Neural progenitor cell (in vitro differentiated cells): ENCODE data around the gene SC5D. TPM values are rescaled to one million over a fixed set of nuclear protein-coding genes. Genes with fewer than 3 reads are reported as not detected.
A peak's percentile ranks its signal among the peaks of the same experiment; 100 is the strongest.

Experiments used
- DNase-seq: peaks from one replicate; pipeline ENCODE4 v3.0.0-alpha.2; 2016; ENCODE audit warnings: low spot score
- H2AFZ ChIP-seq: fragments of 200-600 bp; sonication (generic); replicated peaks from 2 replicates; pipeline ENCODE4 v1.6.1; 2016; ENCODE audit warnings: antibody characterized with exemption
- H3F3A ChIP-seq: fragments of 200-600 bp; sonication (generic); 2 replicates; pipeline ENCODE4 v1.6.1; 2016; ENCODE audit warnings: antibody characterized with exemption, low read depth
- H3K27ac ChIP-seq: fragments of 200-600 bp; sonication (generic); 2 replicates; pipeline ENCODE4 v1.5.1; 2016; ENCODE audit warnings: mild to moderate bottlenecking
- H3K27me3 ChIP-seq: fragments of 200-600 bp; sonication (generic); 2 replicates; pipeline ENCODE4 v1.6.1; 2016; ENCODE audit warnings: mild to moderate bottlenecking, moderate library complexity
- H3K36me3 ChIP-seq: fragments of 200-600 bp; sonication (generic); 2 replicates; pipeline ENCODE4 v1.5.1; 2016
- H3K4me1 ChIP-seq: fragments of 200-600 bp; sonication (generic); 2 replicates; pipeline ENCODE4 v1.6.1; 2016; ENCODE audit warnings: mixed run types
- H3K4me2 ChIP-seq: fragments of 200-600 bp; sonication (generic); 2 replicates; pipeline ENCODE4 v1.6.1; 2016
- H3K4me3 ChIP-seq: fragments of 200-600 bp; sonication (generic); 2 replicates; pipeline ENCODE4 v1.5.1; 2016
- H3K79me2 ChIP-seq: fragments of 200-600 bp; sonication (generic); 2 replicates; pipeline ENCODE4 v1.6.1; 2016; ENCODE audit warnings: low read depth
- H3K9ac ChIP-seq: fragments of 200-600 bp; sonication (generic); 2 replicates; pipeline ENCODE4 v1.6.1; 2016
- H3K9me3 ChIP-seq: fragments of 200-600 bp; sonication (generic); 2 replicates; pipeline ENCODE4 v1.5.1; 2016; ENCODE audit warnings: low read depth
- H4K20me1 ChIP-seq: fragments of 200-600 bp; sonication (generic); 2 replicates; pipeline ENCODE4 v1.6.1; 2016; ENCODE audit warnings: low read depth
- H3K27ac Mint-ChIP-seq: 3 replicates; pipeline ENCODE4 v1.8.0; 2021; ENCODE audit warnings: mixed read lengths
- H3K27me3 Mint-ChIP-seq: 2 replicates; pipeline ENCODE4 v1.8.0; 2022; ENCODE audit warnings: low read depth, mild to moderate bottlenecking, inconsistent platforms, moderate library complexity, mixed read lengths; ENCODE audit not compliant: insufficient read depth
- H3K36me3 Mint-ChIP-seq: 3 replicates; pipeline ENCODE4 v1.8.0; 2021; ENCODE audit warnings: mixed read lengths
- H3K4me1 Mint-ChIP-seq: 3 replicates; pipeline ENCODE4 v1.8.0; 2021; ENCODE audit warnings: mixed read lengths
- H3K4me3 Mint-ChIP-seq: 3 replicates; pipeline ENCODE4 v1.8.0; 2021; ENCODE audit warnings: mild to moderate bottlenecking, moderate library complexity, mixed read lengths
- H3K9me3 Mint-ChIP-seq: 3 replicates; pipeline ENCODE4 v1.8.0; 2020; ENCODE audit warnings: mixed read lengths
- CTCF ChIP-seq: fragments of 200-600 bp; sonication (generic); IDR thresholded peaks from 2 replicates; pipeline ENCODE4 v1.5.1; 2017; ENCODE audit warnings: antibody characterized with exemption, mild to moderate bottlenecking
- EZH2 ChIP-seq: fragments of 200-600 bp; sonication (generic); IDR thresholded peaks from 2 replicates; pipeline ENCODE4 v1.6.1; 2017; ENCODE audit warnings: antibody characterized with exemption, mild to moderate bottlenecking, moderate library complexity
- EZH2phosphoT487 ChIP-seq: fragments of 200-600 bp; sonication (generic); IDR thresholded peaks from 2 replicates; pipeline ENCODE4 v1.6.1; 2017; ENCODE audit warnings: antibody characterized with exemption
- total RNA-seq: library from RNA; depleted of rRNA; stranded (reverse); fragments of >200 nt; gene quantifications from 2 replicates; pipeline ENCODE4 v1.2.3, GENCODE V29; 2015; ENCODE audit warnings: low replicate concordance

The SC5D gene
- total RNA-seq, 1 donor from 2014 or later: 80.7 TPM

DNA sequence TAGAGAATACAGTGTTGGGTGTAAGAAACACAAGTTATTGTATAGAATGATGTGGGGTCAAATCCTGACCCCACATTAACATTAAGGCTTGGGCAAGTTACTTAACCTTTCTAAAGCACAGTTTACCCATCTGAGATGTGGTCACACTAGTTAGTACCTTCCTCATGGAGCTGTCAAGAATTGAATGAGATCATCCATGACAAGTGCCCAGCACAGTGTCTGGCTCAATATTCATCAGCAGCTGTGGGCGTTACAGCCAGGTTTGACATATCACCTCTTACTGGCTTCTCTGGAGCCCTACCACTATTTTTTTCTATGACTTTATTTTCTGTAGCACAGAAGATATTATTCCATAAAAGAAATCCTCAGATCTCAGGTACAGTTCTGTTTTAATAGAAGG is 57.2 kb downstream of the SC5D start:
- H4K20me1 ChIP-seq: no peaks in the 10 kb centered on the region
- H3K36me3 Mint-ChIP-seq: no peaks in the 10 kb centered on the region
- H3K4me2 ChIP-seq: no peak overlapping the region
- no peak for DNase-seq
- TF ChIP-seq EZH2phosphoT487: no peak
- TF ChIP-seq CTCF: no peak
- no peak for TF ChIP-seq EZH2
- no peak overlapping the region for H3K4me3 Mint-ChIP-seq
- H2AFZ ChIP-seq: no peak overlapping the region
- H3K9me3 Mint-ChIP-seq: no peaks in the 10 kb centered on the region
- H3K36me3 ChIP-seq: no peaks in the 10 kb centered on the region
- peaks cover 4% of the 10 kb centered on the region for H3K27me3 Mint-ChIP-seq
- H3K4me3 ChIP-seq: no peak overlapping the region
- peaks cover 16% of the 10 kb centered on the region for H3K4me1 Mint-ChIP-seq
- no peak overlapping the region for H3K27ac Mint-ChIP-seq
- H3K27ac ChIP-seq: no peak overlapping the region
- H3K27me3 ChIP-seq: no peaks in the 10 kb centered on the region
- H3K4me1 ChIP-seq: peaks cover 5% of the 10 kb centered on the region
- H3K79me2 ChIP-seq: no peaks in the 10 kb centered on the region
- H3K9me3 ChIP-seq: no peaks in the 10 kb centered on the region
- H3K9ac ChIP-seq: no peak overlapping the region
- no peaks in the 10 kb centered on the region for H3F3A ChIP-seq

GRCh38 chr11:121350314-121351082 is 57.9 kb downstream of the SC5D start:
- DNase-seq: no peak

DNA sequence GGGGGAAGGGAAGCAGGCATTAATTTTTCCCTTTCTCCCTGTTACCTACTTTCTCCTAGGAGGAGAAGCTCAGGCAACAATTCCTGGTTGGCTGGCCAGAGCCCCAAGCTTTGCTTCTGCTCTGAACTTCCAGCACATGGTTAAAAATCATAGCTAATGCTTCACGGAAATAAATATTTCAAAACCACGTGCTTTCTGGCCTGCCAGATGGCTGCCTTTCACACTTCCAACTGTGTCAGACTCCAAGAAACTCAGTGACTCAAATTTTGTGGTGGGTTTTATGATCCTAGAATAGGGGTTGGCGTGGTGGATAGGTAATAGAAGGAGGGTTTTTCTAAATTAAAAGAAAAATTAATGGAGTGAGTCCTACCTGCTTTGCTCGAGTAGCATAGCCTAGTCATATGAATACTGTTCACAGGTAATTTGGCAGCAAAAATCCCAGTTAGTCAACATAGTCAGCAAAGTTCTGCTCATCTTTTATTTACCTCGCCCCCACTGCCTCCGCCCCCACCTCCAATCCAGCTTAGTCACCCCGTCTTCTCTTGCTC is 58.6 kb downstream of the SC5D start:
- no peak overlapping the region for H3K27ac Mint-ChIP-seq
- peak overlapping the region; percentile 8 for H2AFZ ChIP-seq
- peaks cover 4% of the 10 kb centered on the region for H3K27me3 Mint-ChIP-seq
- H3K4me3 Mint-ChIP-seq: no peak overlapping the region
- H3K4me2 ChIP-seq: no peak overlapping the region
- no peak overlapping the region for H3K27ac ChIP-seq
- no peaks in the 10 kb centered on the region for H3K36me3 ChIP-seq
- no peaks in the 10 kb centered on the region for H3K9me3 ChIP-seq
- no peak for DNase-seq
- peaks cover 5% of the 10 kb centered on the region for H3K4me1 ChIP-seq
- TF ChIP-seq EZH2: no peak
- TF ChIP-seq CTCF: no peak
- TF ChIP-seq EZH2phosphoT487: no peak
- H3K4me3 ChIP-seq: no peak overlapping the region
- H3K27me3 ChIP-seq: no peaks in the 10 kb centered on the region
- peaks cover 16% of the 10 kb centered on the region for H3K4me1 Mint-ChIP-seq
- no peak overlapping the region for H3K9ac ChIP-seq
- H3F3A ChIP-seq: no peaks in the 10 kb centered on the region
- H3K36me3 Mint-ChIP-seq: no peaks in the 10 kb centered on the region
- H3K79me2 ChIP-seq: no peaks in the 10 kb centered on the region
- no peaks in the 10 kb centered on the region for H3K9me3 Mint-ChIP-seq
- no peaks in the 10 kb centered on the region for H4K20me1 ChIP-seq

More at GRCh38 chr11:121350314-121351082, 57.9 kb downstream of the SC5D start:
- Histone ChIP-seq H3K4me3 (no peak overlapping the region), H3K9me3 (no peaks in the 10 kb centered on the region), H3K27me3 (no peaks in the 10 kb centered on the region), H3K27ac (no peak overlapping the region), H3K4me2 (no peak overlapping the region), H3F3A (no peaks in the 10 kb centered on the region), H2AFZ (peak overlapping the region; percentile 8), H3K4me1 (peaks cover 5% of the 10 kb centered on the region), H3K9ac (no peak overlapping the region), H4K20me1 (no peaks in the 10 kb centered on the region), H3K79me2 (no peaks in the 10 kb centered on the region), H3K36me3 (no peaks in the 10 kb centered on the region)
- H3K9me3 Mint-ChIP-seq: no peaks in the 10 kb centered on the region
- TF ChIP-seq EZH2phosphoT487 (no peak), EZH2 (no peak), CTCF (no peak)
- peaks cover 16% of the 10 kb centered on the region for H3K4me1 Mint-ChIP-seq
- H3K27me3 Mint-ChIP-seq: peaks cover 4% of the 10 kb centered on the region
- no peaks in the 10 kb centered on the region for H3K36me3 Mint-ChIP-seq
- no peak overlapping the region for H3K27ac Mint-ChIP-seq
- no peak overlapping the region for H3K4me3 Mint-ChIP-seq
